HEK293 (cell line): ENCODE measurements around the gene CISD2.
A peak's percentile ranks its signal among the peaks of the same experiment; 100 is the strongest.

Experiments
- CTCF ChIA-PET: fragments of 350-600 bp; formaldehyde crosslinking; extraction: SDS; loops from one replicate; lab custom pipeline; 2021; ENCODE audit warnings: antibody characterized with exemption; lab: Yijun Ruan, JAX
- POLR2A ChIA-PET: fragments of 300-600 bp; formaldehyde crosslinking; extraction: SDS; loops from one replicate; lab custom pipeline; 2020; ENCODE audit warnings: antibody characterized with exemption, inconsistent platforms; lab: Yijun Ruan, JAX
- H3K27ac ChIP-seq: fragments of 200-500 bp; sonication (Bioruptor generic); 2 replicates; pipeline ENCODE4 v1.5.1; 2014; ENCODE audit warnings: low read depth, low read length, control low read depth, inconsistent platforms; ENCODE audit errors: extremely low read depth
- H3K36me3 ChIP-seq, 2 experiments: fragments of 200-500 bp in 1 of 2; sonication (Bioruptor generic) in 1 of 2; 1 replicate in 1 of 2; 2 replicates in 1 of 2; pipeline ENCODE4 v1.5.1; 2014 to 2017; ENCODE audit warnings: inconsistent platforms in 2 of 2, low read length in 2 of 2; ENCODE audit not compliant: control insufficient read depth in 2 of 2, insufficient read depth in 1 of 2
- H3K4me1 ChIP-seq: fragments of 200-500 bp; sonication (Bioruptor generic); 2 replicates; pipeline ENCODE4 v1.5.1; 2014; ENCODE audit warnings: mild to moderate bottlenecking, low read length, inconsistent platforms; ENCODE audit not compliant: control insufficient read depth, insufficient read depth
- H3K4me3 ChIP-seq: 2 replicates; pipeline ENCODE4 v1.5.1; 2011; ENCODE audit warnings: low read depth, mild to moderate bottlenecking, control low read depth, low read length, moderate library complexity
- H3K9me3 ChIP-seq: fragments of 200-500 bp; sonication (Bioruptor generic); 2 replicates; pipeline ENCODE4 v1.5.1; 2014; ENCODE audit warnings: low read depth, low read length, inconsistent platforms; ENCODE audit not compliant: control insufficient read depth, insufficient read depth
- KLF10 ChIP-seq: fragments of 450-650 bp; IDR thresholded peaks from 2 replicates; pipeline ENCODE4 v1.5.1; 2018; ENCODE audit warnings: missing biosample characterization, mild to moderate bottlenecking, missing genetic modification characterization
- REPIN1 ChIP-seq: fragments of 450-650 bp; formaldehyde crosslinking; IDR thresholded peaks from 2 replicates; pipeline ENCODE4 v1.5.1; 2017; ENCODE audit warnings: missing biosample characterization, missing genetic modification characterization, low read depth
- SETDB1 ChIP-seq: IDR thresholded peaks from one replicate; pipeline ENCODE4 v1.6.1; 2017; ENCODE audit warnings: mild to moderate bottlenecking, low read length, moderate library complexity, mixed read lengths; ENCODE audit not compliant: insufficient read length
- SP3 ChIP-seq: fragments of 450-650 bp; formaldehyde crosslinking; IDR thresholded peaks from 2 replicates; pipeline ENCODE4 v1.5.1; 2016; ENCODE audit warnings: missing biosample characterization, missing genetic modification characterization
- TRIM28 ChIP-seq: IDR thresholded peaks from 2 replicates; pipeline ENCODE4 v1.6.1; 2011; ENCODE audit warnings: low read length, control low read depth, borderline replicate concordance
- WT1 ChIP-seq: fragments of 450-650 bp; formaldehyde crosslinking; IDR thresholded peaks from 2 replicates; pipeline ENCODE4 v1.5.1; 2016; ENCODE audit warnings: missing biosample characterization, missing genetic modification characterization
- ZBTB21 ChIP-seq: fragments of 450-650 bp; formaldehyde crosslinking; IDR thresholded peaks from 2 replicates; pipeline ENCODE4 v1.5.1; 2017; ENCODE audit warnings: missing biosample characterization, missing genetic modification characterization
- ZFP37 ChIP-seq: fragments of 450-650 bp; formaldehyde crosslinking; IDR thresholded peaks from 2 replicates; pipeline ENCODE4 v1.5.1; 2016; ENCODE audit warnings: missing biosample characterization, missing genetic modification characterization
- ZFP41 ChIP-seq: fragments of 450-650 bp; formaldehyde crosslinking; IDR thresholded peaks from 2 replicates; pipeline ENCODE4 v1.5.1; 2016; ENCODE audit warnings: missing biosample characterization, missing genetic modification characterization, borderline replicate concordance
- ZNF18 ChIP-seq: fragments of 450-650 bp; formaldehyde crosslinking; IDR thresholded peaks from 2 replicates; pipeline ENCODE4 v1.5.1; 2016; ENCODE audit warnings: missing biosample characterization, missing genetic modification characterization
- ZNF280C ChIP-seq: fragments of 450-650 bp; formaldehyde crosslinking; IDR thresholded peaks from 2 replicates; pipeline ENCODE4 v1.5.1; 2016; ENCODE audit warnings: missing biosample characterization, missing genetic modification characterization
- ZNF302 ChIP-seq: fragments of 450-650 bp; formaldehyde crosslinking; IDR thresholded peaks from 2 replicates; pipeline ENCODE4 v1.5.1; 2016; ENCODE audit warnings: missing biosample characterization, missing genetic modification characterization, low read depth
- ZNF350 ChIP-seq: fragments of 450-650 bp; formaldehyde crosslinking; IDR thresholded peaks from 2 replicates; pipeline ENCODE4 v1.5.0; 2017; ENCODE audit warnings: missing biosample characterization, mild to moderate bottlenecking, missing genetic modification characterization
- ZNF473 ChIP-seq: fragments of 450-650 bp; formaldehyde crosslinking; IDR thresholded peaks from 2 replicates; pipeline ENCODE4 v1.5.1; 2017; ENCODE audit warnings: missing biosample characterization, missing genetic modification characterization
- ZNF488 ChIP-seq: fragments of 450-650 bp; formaldehyde crosslinking; IDR thresholded peaks from 2 replicates; pipeline ENCODE4 v1.5.1; 2016; ENCODE audit warnings: missing biosample characterization, missing genetic modification characterization
- ZNF513 ChIP-seq: fragments of 450-650 bp; IDR thresholded peaks from 2 replicates; pipeline ENCODE4 v1.5.1; 2018; ENCODE audit warnings: missing biosample characterization, missing genetic modification characterization
- ZNF549 ChIP-seq: fragments of 450-650 bp; IDR thresholded peaks from 2 replicates; pipeline ENCODE4 v1.5.1; 2018; ENCODE audit warnings: missing biosample characterization, missing genetic modification characterization, mild to moderate bottlenecking, inconsistent platforms, moderate library complexity
- ZNF571 ChIP-seq: fragments of 450-650 bp; formaldehyde crosslinking; IDR thresholded peaks from 2 replicates; pipeline ENCODE4 v1.5.0; 2017; ENCODE audit warnings: missing biosample characterization, missing genetic modification characterization
- ZNF610 ChIP-seq: fragments of 450-650 bp; formaldehyde crosslinking; IDR thresholded peaks from 2 replicates; pipeline ENCODE4 v1.5.1; 2016; ENCODE audit warnings: missing biosample characterization, missing genetic modification characterization, borderline replicate concordance
- ZNF645 ChIP-seq: fragments of 450-650 bp; formaldehyde crosslinking; IDR thresholded peaks from 2 replicates; pipeline ENCODE4; 2016; ENCODE audit warnings: missing biosample characterization, missing genetic modification characterization
- ZNF660 ChIP-seq: fragments of 450-650 bp; IDR thresholded peaks from 2 replicates; pipeline ENCODE4 v1.5.1; 2018; ENCODE audit warnings: missing biosample characterization, mild to moderate bottlenecking, missing genetic modification characterization
- ZNF791 ChIP-seq: fragments of 450-650 bp; formaldehyde crosslinking; IDR thresholded peaks from 2 replicates; pipeline ENCODE4 v1.5.1; 2016; ENCODE audit warnings: missing biosample characterization, missing genetic modification characterization
- ZNF843 ChIP-seq: fragments of 450-650 bp; formaldehyde crosslinking; IDR thresholded peaks from 2 replicates; pipeline ENCODE4 v1.5.1; 2016; ENCODE audit warnings: missing biosample characterization, missing genetic modification characterization

Gene CISD2

GRCh38 chr4:102850370-102850769 is 18.4 kb upstream of the CISD2 start (continued):
- no peak for TF ChIP-seq ZNF513 (tag by site-specific recombination)
- TF ChIP-seq KLF10 (tag by site-specific recombination): no peak
- TF ChIP-seq ZNF843 (tag by site-specific recombination): no peak
- TF ChIP-seq ZFP41 (tag by site-specific recombination): no peak
- TF ChIP-seq SP3: no peak
- TF ChIP-seq ZNF488: no peak

- H3K9me3 ChIP-seq: no peaks in the 10 kb centered on the region
- TF ChIP-seq ZNF571 (tag by site-specific recombination) (no peak), ZNF473 (tag by site-specific recombination) (no peak), ZBTB21 (tag by site-specific recombination) (no peak), REPIN1 (tag by site-specific recombination) (no peak), ZFP37 (tag by site-specific recombination) (no peak), ZNF302 (tag by site-specific recombination) (no peak), ZNF350 (tag by site-specific recombination) (no peak), TRIM28 (peak; percentile 38; the same call in 1 of the 2 replicates), ZNF610 (tag by site-specific recombination) (no peak), ZNF645 (no peak), ZNF791 (tag by site-specific recombination) (peak; percentile 98), SETDB1 (peak; percentile 96), ZNF280C (no peak), ZNF660 (tag by site-specific recombination) (no peak), ZNF18 (tag by site-specific recombination) (no peak), WT1 (tag by site-specific recombination) (no peak), ZNF549 (tag by site-specific recombination) (no peak)
- POLR2A ChIA-PET: no interaction called here
- peaks cover 0 to 3% of the 10 kb centered on the region in 2 experiments; a peak in 1 of 3 replicates for H3K36me3 ChIP-seq
- CTCF ChIA-PET: no interaction called here
- no peak overlapping the region for H3K27ac ChIP-seq
- H3K4me1 ChIP-seq: no peaks in the 10 kb centered on the region
- H3K4me3 ChIP-seq: no peak overlapping the region
Measured at GRCh38 chr4:102858828-102859464, 9.8 kb upstream of the CISD2 start.
